ENCODE results near the gene IL10RA.

IL10RA gene

GRCh38 chr11:117993988-117994745 lies 8.0 kb downstream of the IL10RA start:
- no peak for DNase-seq

- no peak for DNase-seq
These were observed 9.3 kb downstream of the IL10RA start for GRCh38 chr11:117995472-117995871.

- DNase-seq, result no peak
These were observed 9.9 kb downstream of the IL10RA start for GRCh38 chr11:117996058-117996457.

- peak; percentile 54 for DNase-seq
These were observed 11.2 kb downstream of the IL10RA start for GRCh38 chr11:117997406-117997805.

- peak; percentile 73 for DNase-seq
These were observed 11.8 kb downstream of the IL10RA start for GRCh38 chr11:117997823-117998579.

GRCh38 chr11:117998664-117999353 lies 12.6 kb downstream of the IL10RA start:
- DNase-seq, result peak; percentile 65

- DNase-seq, result peak; percentile 59
These were observed 13.3 kb downstream of the IL10RA start for GRCh38 chr11:117999354-117999993.

GRCh38 chr11:118000067-118000849 lies 14.1 kb downstream of the IL10RA start:
- peak; percentile 58 for DNase-seq

- no peak for DNase-seq
These were observed 14.6 kb downstream of the IL10RA start for GRCh38 chr11:118000850-118001228.

GRCh38 chr11:118001494-118001971 lies 15.3 kb downstream of the IL10RA start:
- DNase-seq, result peak; percentile 63

GRCh38 chr11:118002010-118002540 lies 15.9 kb downstream of the IL10RA start:
- peak; percentile 82 for DNase-seq

- DNase-seq, result peak; percentile 85
These were observed 16.6 kb downstream of the IL10RA start for GRCh38 chr11:118002541-118003423.

GRCh38 chr11:118003456-118003855 lies 17.3 kb downstream of the IL10RA start:
- DNase-seq, result no peak

- peak; percentile 60 for DNase-seq
These were observed 18.5 kb downstream of the IL10RA start for GRCh38 chr11:118004543-118005223.

- DNase-seq, result no peak
These were observed 19.3 kb downstream of the IL10RA start for GRCh38 chr11:118005224-118006152.

- no peak for DNase-seq
These were observed 19.9 kb downstream of the IL10RA start for GRCh38 chr11:118006153-118006534.

- DNase-seq, result no peak
These were observed 20.8 kb downstream of the IL10RA start for GRCh38 chr11:118007040-118007439.

- peak; percentile 60 for DNase-seq
These were observed 21.5 kb downstream of the IL10RA start for GRCh38 chr11:118007563-118008270.
